ENCODE measurements around the gene C1QTNF4. TPM values are rescaled to one million over a fixed set of nuclear protein-coding genes. Genes with fewer than 3 reads are reported as not detected.

C1QTNF4 gene
- total and polyA plus RNA-seq, 2 of the 4 experiments (the other 2 are of a cell fraction) = 0.12 TPM; not detected in 1

- ATAC-seq (ENCODE audit: low read depth) (no peak), DNase-seq (no peak)
- Histone ChIP-seq H3K14ac (replicated peaks; ENCODE audit: low read depth, low read length) (no peak overlapping the region), H3K4me1 (ENCODE audit: control insufficient read depth, insufficient read depth, low read length) (no peaks in the 10 kb centered on the region), H2AK9ac (replicated peaks; ENCODE audit: low read depth, low read length, poor library complexity) (no peak overlapping the region), H4K91ac (ENCODE audit: insufficient read depth, low read depth, low read length) (no peak overlapping the region), H3K9me3 (ENCODE audit: control insufficient read depth, insufficient read depth, low read length) (peaks cover 3% of the 10 kb centered on the region), H3K4ac (ENCODE audit: low read depth, low read length) (no peak overlapping the region), H4K5ac (ENCODE audit: low read depth, low read length) (no peak overlapping the region), H3K4me3 (ENCODE audit: insufficient read depth, low read depth, low read length) (no peak overlapping the region), H3K4me2 (ENCODE audit: low read depth, low read length) (no peak overlapping the region), H3K27ac (ENCODE audit: insufficient read depth, low read length) (no peak overlapping the region), H4K20me1 (ENCODE audit: insufficient read depth, low read length) (no peaks in the 10 kb centered on the region), H2BK5ac (ENCODE audit: low read depth, low read length, poor library complexity, severe bottlenecking) (no peak overlapping the region), H3K56ac (ENCODE audit: extremely low read depth, insufficient read depth, low read length) (no peak overlapping the region), H3K9me1 (ENCODE audit: insufficient read depth, low read length) (no peaks in the 10 kb centered on the region), H2AFZ (replicated peaks; ENCODE audit: low read length, poor library complexity) (no peak overlapping the region), H4K8ac (ENCODE audit: low read depth in 2 of 2, low read length in 2 of 2) (no peak overlapping the region), H3K18ac (ENCODE audit: low read depth, low read length) (no peak overlapping the region), H3K36me3 (ENCODE audit: control insufficient read depth, insufficient read depth, low read length) (peaks cover 9% of the 10 kb centered on the region), H3K79me1 (ENCODE audit: low read depth in 1 of 2, low read length in 2 of 2) (no peaks in the 10 kb centered on the region), H3K27me3 (ENCODE audit: control insufficient read depth, insufficient read depth, low read length) (peaks cover 38% of the 10 kb centered on the region), H2AK5ac (ENCODE audit: low read depth, low read length) (no peak overlapping the region), H3K9ac (ENCODE audit: low read depth, low read length) (no peak overlapping the region), H2BK120ac (ENCODE audit: low read depth, low read length) (no peak overlapping the region), H2BK15ac (ENCODE audit: low read depth, low read length) (no peak overlapping the region), H2BK20ac (ENCODE audit: low read depth, low read length) (no peak overlapping the region), H3K23ac (ENCODE audit: low read depth, low read length) (no peak overlapping the region)
- in situ Hi-C loops (cut with MboI; ENCODE audit: low sequenced_read_pairs) = no loop called here
- WGBS, 2 experiments (ENCODE audit: extremely low coverage in 2 of 2, insufficient read length in 1 of 2) = 100% methylated on average over 2 of the region's 11 CpGs; no CpG with 5 or more reads in 1 of the 2 experiments
- POLR2A ChIA-PET (ENCODE audit: unreplicated experiment) = no interaction called here
- TF ChIP-seq MAFK (IDR thresholded peaks at IDR 0.05; ENCODE audit: low read depth, low read length) = no peak
- TF ChIP-seq CEBPB (IDR thresholded peaks at IDR 0.05; ENCODE audit: low read depth, low read length) = no peak
- TF ChIP-seq RCOR1 (IDR thresholded peaks at IDR 0.05; ENCODE audit: insufficient replicate concordance, low read length) = no peak
- no peak for TF ChIP-seq RFX5 (IDR thresholded peaks at IDR 0.05; ENCODE audit: low read depth, low read length)
- TF ChIP-seq FOS (IDR thresholded peaks at IDR 0.05; ENCODE audit: low read depth, low read length) = no peak
- TF ChIP-seq NFE2L2 (IDR thresholded peaks at IDR 0.05; ENCODE audit: low read depth, low read length) = no peak
- no peak for TF ChIP-seq CHD1 (IDR thresholded peaks at IDR 0.05; ENCODE audit: low read depth, low read length)
- no peak for TF ChIP-seq MAZ (IDR thresholded peaks at IDR 0.05; ENCODE audit: borderline replicate concordance, low read depth, low read length)
- no peak for TF ChIP-seq ELK1 (IDR thresholded peaks at IDR 0.05; ENCODE audit: borderline replicate concordance, low read depth, low read length)
- no peak for TF ChIP-seq RAD21 (IDR thresholded peaks at IDR 0.05; ENCODE audit: low read length)
- TF ChIP-seq, protein P1, sequence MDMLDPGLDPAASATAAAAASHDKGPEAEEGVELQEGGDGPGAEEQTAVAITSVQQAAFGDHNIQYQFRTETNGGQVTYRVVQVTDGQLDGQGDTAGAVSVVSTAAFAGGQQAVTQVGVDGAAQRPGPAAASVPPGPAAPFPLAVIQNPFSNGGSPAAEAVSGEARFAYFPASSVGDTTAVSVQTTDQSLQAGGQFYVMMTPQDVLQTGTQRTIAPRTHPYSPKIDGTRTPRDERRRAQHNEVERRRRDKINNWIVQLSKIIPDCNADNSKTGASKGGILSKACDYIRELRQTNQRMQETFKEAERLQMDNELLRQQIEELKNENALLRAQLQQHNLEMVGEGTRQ (IDR thresholded peaks at IDR 0.05; ENCODE audit: low read depth, low read length) = no peak
- TF ChIP-seq MXI1 (IDR thresholded peaks at IDR 0.05; ENCODE audit: borderline replicate concordance, low read depth, low read length) = no peak
- no peak for TF ChIP-seq CTCF (conservative IDR thresholded peaks at IDR 0.05; ENCODE audit: low read depth, low read length)
- no peak for TF ChIP-seq POLR2A (IDR thresholded peaks at IDR 0.05; ENCODE audit: low read depth, low read length)
- no peak for TF ChIP-seq SMC3 (IDR thresholded peaks at IDR 0.05; ENCODE audit: low read depth, low read length)
- no TSS peak for BruUV-seq (replicated peaks)
- dilution Hi-C loops (cut with HindIII; ENCODE audit: low sequenced_read_pairs, unreplicated experiment) = no loop called here
- intact Hi-C loops (cut with micrococcal nuclease) = no loop called here
- CTCF ChIA-PET = no interaction called here
Measured at GRCh38 chr11:47589118-47589517, 5.1 kb downstream of the C1QTNF4 start.
